PC-9 (cell line): ENCODE data around the gene ANKRD17. TPM values are rescaled to one million over a fixed set of nuclear protein-coding genes. Genes with fewer than 3 reads are reported as not detected.

Experiments
- BruUV-seq: library from RNA; stranded (reverse); fragments of 400-500 nt; replicated peaks from 2 replicates; lab custom pipeline; 2021; lab: Mats Ljungman, UMichigan
- CTCF ChIA-PET: fragments of 300-600 bp; sonication (Branson Sonifier 250); formaldehyde crosslinking; loops from one replicate; lab custom pipeline; 2022; ENCODE audit warnings: antibody characterized with exemption; lab: Charles Lee
- POLR2A ChIA-PET: fragments of 300-600 bp; sonication (Branson Sonifier 250); formaldehyde crosslinking; loops from one replicate; lab custom pipeline; 2022; ENCODE audit warnings: antibody characterized with exemption; ENCODE audit not compliant: unreplicated experiment; lab: Charles Lee
- DNase-seq, 2 experiments: peaks; one replicate each; pipeline versions ENCODE4 v3.0.0 to v3.0.0-alpha.2; 2015 to 2022; ENCODE audit warnings: mixed read lengths in 1 of 2
- H2AFZ ChIP-seq: fragments of 200-600 bp; sonication (generic); 2 replicates; pipeline ENCODE4 v1.8.1; 2017; ENCODE audit warnings: antibody characterized with exemption
- H3F3A ChIP-seq: fragments of 200-600 bp; sonication (generic); 2 replicates; pipeline ENCODE4 v1.8.1; 2017; ENCODE audit warnings: antibody characterized with exemption, mild to moderate bottlenecking, low read depth; ENCODE audit not compliant: insufficient read depth
- H3K27ac ChIP-seq: fragments of 200-600 bp; sonication (generic); 2 replicates; pipeline ENCODE4 v1.6.1; 2016; ENCODE audit warnings: mixed run types
- H3K27me3 ChIP-seq: fragments of 200-600 bp; sonication (generic); 2 replicates; pipeline ENCODE4 v1.6.1; 2016; ENCODE audit warnings: low read depth, mixed run types; ENCODE audit not compliant: insufficient read depth
- H3K36me3 ChIP-seq: fragments of 200-600 bp; sonication (generic); 2 replicates; pipeline ENCODE4 v1.6.1; 2016; ENCODE audit warnings: low read depth, mixed run types
- H3K4me1 ChIP-seq: fragments of 200-600 bp; sonication (generic); replicated peaks from 2 replicates; pipeline ENCODE4 v1.6.1; 2016; ENCODE audit warnings: mixed run types; ENCODE audit not compliant: insufficient read depth
- H3K4me2 ChIP-seq: fragments of 200-600 bp; sonication (generic); 2 replicates; pipeline ENCODE4 v1.6.1; 2017; ENCODE audit warnings: mixed run types
- H3K4me3 ChIP-seq: fragments of 200-600 bp; sonication (generic); 2 replicates; pipeline ENCODE4 v1.6.1; 2016; ENCODE audit warnings: mixed run types
- H3K79me2 ChIP-seq: fragments of 200-600 bp; sonication (generic); 2 replicates; pipeline ENCODE4 v1.6.1; 2017; ENCODE audit warnings: low read depth, mixed run types
- H3K9me2 ChIP-seq: fragments of 200-600 bp; sonication (generic); 2 replicates; pipeline ENCODE4 v1.8.1; 2017; ENCODE audit warnings: mild to moderate bottlenecking; ENCODE audit not compliant: insufficient read depth
- H3K9me3 ChIP-seq: fragments of 200-600 bp; sonication (generic); 2 replicates; pipeline ENCODE4 v1.8.1; 2016; ENCODE audit warnings: low read depth; ENCODE audit not compliant: insufficient read depth
- H4K20me1 ChIP-seq: fragments of 200-600 bp; sonication (generic); 2 replicates; pipeline ENCODE4 v1.8.1; 2017; ENCODE audit not compliant: insufficient read depth
- CTCF ChIP-seq: fragments of 200-600 bp; sonication (generic); conservative IDR thresholded peaks from 2 replicates; pipeline ENCODE4 v1.6.1; 2017; ENCODE audit warnings: mixed run types, antibody characterized with exemption, mild to moderate bottlenecking, moderate library complexity
- EZH2 ChIP-seq: fragments of 200-600 bp; sonication (generic); IDR thresholded peaks from 2 replicates; pipeline ENCODE4 v1.8.0; 2017; ENCODE audit warnings: antibody characterized with exemption, low read depth
- intact Hi-C: fragments of 100-400 bp; cut with micrococcal nuclease; formaldehyde crosslinking; loops from one replicate; pipeline ENCODE4 v1.10.0; 2022; ENCODE audit not compliant: unreplicated experiment
- total RNA-seq: library from RNA; stranded (reverse); gene quantifications from 2 replicates; pipeline ENCODE4 v1.2.3, GENCODE V29; 2021

ANKRD17 gene
- total RNA-seq, 1 experiment from 2014 or later = 37.9 TPM

- Histone ChIP-seq H3K4me2 (no peak overlapping the region), H3F3A (no peaks in the 10 kb centered on the region; the same call in 1 of the 2 replicates), H3K4me1 (no peaks in the 10 kb centered on the region), H3K9me3 (no peaks in the 10 kb centered on the region), H4K20me1 (no peaks in the 10 kb centered on the region; the same call in 1 of the 2 replicates), H3K4me3 (no peak overlapping the region), H3K27ac (no peak overlapping the region), H3K79me2 (no peaks in the 10 kb centered on the region), H3K36me3 (peaks cover 8% of the 10 kb centered on the region; the same call in 1 of the 2 replicates), H3K27me3 (no peaks in the 10 kb centered on the region), H2AFZ (no peak overlapping the region), H3K9me2 (no peaks in the 10 kb centered on the region)
- ChIA-PET POLR2A (no interaction called here), CTCF (no interaction called here)
- intact Hi-C loops = no loop called here
- no peak for TF ChIP-seq CTCF
- no peak for TF ChIP-seq EZH2
- no TSS peak for BruUV-seq
- DNase-seq = no peak
Observed at GRCh38 chr4:73152893-73153292, 105.7 kb downstream of the ANKRD17 start.

DNA sequence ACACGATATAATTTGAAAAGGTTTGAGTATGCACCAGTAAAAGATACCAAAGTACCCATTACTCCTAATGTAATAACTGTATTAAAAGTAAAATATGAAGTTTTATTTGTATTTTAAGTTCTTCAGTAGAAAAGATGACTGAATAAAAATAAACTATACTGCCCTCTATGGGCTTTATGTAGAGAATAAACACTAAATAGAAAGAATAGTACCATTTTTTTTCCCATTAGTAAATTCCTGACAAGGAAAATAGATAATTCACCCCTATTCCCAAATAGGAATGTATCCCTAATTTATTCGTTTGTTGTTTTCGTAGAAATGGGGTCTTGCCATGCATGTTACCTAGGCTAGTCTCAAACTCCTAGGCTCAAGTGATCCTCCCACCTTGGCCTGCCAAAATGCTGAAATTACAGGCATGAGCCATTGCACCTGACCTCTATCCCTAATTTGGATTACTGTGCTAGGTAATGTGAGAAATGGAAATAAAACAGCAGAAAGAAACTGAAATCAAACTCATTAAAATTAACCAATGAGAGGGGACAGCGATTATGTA, 115.5 kb downstream of the ANKRD17 start:
- intact Hi-C loops = loop anchor here (10.0 kb wide), 2 partner anchors 48 to 112 kb away; partner anchors contain the start of gene ANKRD17
- Histone ChIP-seq H3K79me2 (no peaks in the 10 kb centered on the region), H3K9me3 (no peaks in the 10 kb centered on the region), H2AFZ (no peak overlapping the region), H3K36me3 (peaks cover 20% of the 10 kb centered on the region), H3K4me1 (no peaks in the 10 kb centered on the region), H3K4me2 (no peak overlapping the region), H3F3A (no peaks in the 10 kb centered on the region; the same call in 1 of the 2 replicates), H3K27me3 (no peaks in the 10 kb centered on the region), H3K9me2 (no peaks in the 10 kb centered on the region), H3K27ac (no peak overlapping the region), H4K20me1 (peaks cover 10% of the 10 kb centered on the region; the same call in 1 of the 2 replicates), H3K4me3 (no peak overlapping the region)
- CTCF ChIA-PET = no interaction called here
- peak; percentile 44; the same call in 1 of the 2 replicates for TF ChIP-seq CTCF
- no peak for TF ChIP-seq EZH2
- POLR2A ChIA-PET = no interaction called here
- BruUV-seq = no TSS peak
- DNase-seq = no peak

- Histone ChIP-seq H3K4me1 (no peaks in the 10 kb centered on the region), H3K4me3 (no peak overlapping the region), H3K4me2 (no peak overlapping the region), H4K20me1 (peaks cover 10% of the 10 kb centered on the region; the same call in 1 of the 2 replicates), H3K9me2 (no peaks in the 10 kb centered on the region), H3K36me3 (peaks cover 25% of the 10 kb centered on the region), H3F3A (no peaks in the 10 kb centered on the region), H2AFZ (no peak overlapping the region), H3K79me2 (no peaks in the 10 kb centered on the region), H3K27ac (no peak overlapping the region), H3K9me3 (no peaks in the 10 kb centered on the region), H3K27me3 (no peaks in the 10 kb centered on the region)
- no peak for TF ChIP-seq EZH2
- no peak for TF ChIP-seq CTCF
- ChIA-PET CTCF (no interaction called here), POLR2A (interaction anchor here (0.6 kb wide), 1 partner anchor 362 kb away, joined by 7 read pairs; no protein-coding TSS in a partner anchor)
- intact Hi-C loops = loop anchor here (5.0 to 10.0 kb wide), 3 partner anchors 45 to 172 kb away; partner anchors contain the start of gene ANKRD17
- no TSS peak for BruUV-seq
- no peak for DNase-seq
Observed at GRCh38 chr4:73139991-73140390, 118.6 kb downstream of the ANKRD17 start.
